ENCODE data around the gene ZFAND5. TPM values are rescaled to one million over a fixed set of nuclear protein-coding genes. Genes with fewer than 3 reads are reported as not detected.

Gene ZFAND5
- total and polyA plus RNA-seq, 2 of the 13 experiments (the other 11 are each of a cell fraction or from before 2014, with no cell fraction given) = 53.4 to 60.2 TPM

DNA sequence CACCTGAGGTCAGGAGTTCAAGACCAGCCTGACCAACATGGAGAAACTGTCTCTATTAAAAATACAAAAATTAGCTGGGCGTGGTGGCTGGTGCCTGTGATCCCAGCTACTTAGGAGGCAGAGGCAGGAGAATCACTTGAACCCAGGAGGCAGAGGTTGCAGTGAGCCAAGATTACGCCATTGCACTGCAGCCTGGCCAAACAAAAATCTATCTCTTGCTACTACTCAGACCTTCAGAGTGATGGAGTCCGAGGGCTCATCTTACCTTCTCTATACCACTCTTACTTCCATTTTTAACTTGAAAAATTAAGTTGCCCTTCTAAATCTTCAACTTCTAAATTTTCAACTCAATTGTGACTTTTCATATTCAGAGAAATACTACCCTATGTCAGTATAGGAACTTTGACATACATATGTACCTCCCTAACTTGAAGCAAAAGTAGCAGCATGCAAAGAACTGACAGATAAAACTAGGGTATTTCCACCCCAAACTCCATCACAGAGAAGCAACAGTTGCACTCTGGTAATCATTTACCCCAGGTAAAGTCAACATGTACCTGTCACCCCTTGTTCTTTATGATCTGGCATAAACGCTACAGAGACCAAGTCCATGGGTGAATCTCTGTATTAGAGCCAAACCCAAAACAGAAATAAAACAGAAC is 11.4 kb downstream of the ZFAND5 start (continued):
- no peak for TF ChIP-seq GABPA (IDR thresholded peaks at IDR 0.05; ENCODE audit: low read depth, low read length)
- no peak for TF ChIP-seq GABPA (CRISPR knock-in tag; IDR thresholded peaks at IDR 0.05; ENCODE audit: low read depth)
- TF ChIP-seq, protein P1, sequence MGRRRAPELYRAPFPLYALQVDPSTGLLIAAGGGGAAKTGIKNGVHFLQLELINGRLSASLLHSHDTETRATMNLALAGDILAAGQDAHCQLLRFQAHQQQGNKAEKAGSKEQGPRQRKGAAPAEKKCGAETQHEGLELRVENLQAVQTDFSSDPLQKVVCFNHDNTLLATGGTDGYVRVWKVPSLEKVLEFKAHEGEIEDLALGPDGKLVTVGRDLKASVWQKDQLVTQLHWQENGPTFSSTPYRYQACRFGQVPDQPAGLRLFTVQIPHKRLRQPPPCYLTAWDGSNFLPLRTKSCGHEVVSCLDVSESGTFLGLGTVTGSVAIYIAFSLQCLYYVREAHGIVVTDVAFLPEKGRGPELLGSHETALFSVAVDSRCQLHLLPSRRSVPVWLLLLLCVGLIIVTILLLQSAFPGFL (CRISPR knock-in tag; IDR thresholded peaks at IDR 0.05) = no peak
- no peak for TF ChIP-seq ZKSCAN5 (CRISPR knock-in tag; IDR thresholded peaks at IDR 0.05)
- no peak for TF ChIP-seq ZFAT (CRISPR knock-in tag; conservative IDR thresholded peaks at IDR 0.05)
- no peak for TF ChIP-seq KLF13 (CRISPR knock-in tag; IDR thresholded peaks at IDR 0.05)
- no peak for TF ChIP-seq ZNF30 (CRISPR knock-in tag; IDR thresholded peaks at IDR 0.05)
- no peak for TF ChIP-seq FOXK1 (CRISPR knock-in tag; IDR thresholded peaks at IDR 0.05; ENCODE audit: borderline replicate concordance, low read depth)
- TF ChIP-seq, protein P2, sequence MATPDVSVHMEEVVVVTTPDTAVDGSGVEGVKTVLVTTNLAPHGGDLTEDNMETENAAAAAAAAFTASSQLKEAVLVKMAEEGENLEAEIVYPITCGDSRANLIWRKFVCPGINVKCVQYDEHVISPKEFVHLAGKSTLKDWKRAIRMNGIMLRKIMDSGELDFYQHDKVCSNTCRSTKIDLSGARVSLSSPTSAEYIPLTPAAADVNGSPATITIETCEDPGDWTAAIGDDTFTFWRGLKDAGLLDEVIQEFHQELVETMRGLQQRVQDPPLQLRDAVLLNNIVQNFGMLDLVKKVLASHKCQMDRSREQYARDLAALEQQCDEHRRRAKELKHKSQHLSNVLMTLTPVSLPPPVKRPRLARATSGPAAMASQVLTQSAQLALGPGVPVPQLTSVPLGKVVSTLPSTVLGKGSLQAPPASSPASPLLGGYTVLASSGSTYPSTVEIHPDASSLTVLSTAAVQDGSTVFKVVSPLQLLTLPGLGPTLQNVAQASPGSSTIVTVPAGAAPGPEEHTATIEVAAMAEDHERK (CRISPR knock-in tag; IDR thresholded peaks at IDR 0.05; ENCODE audit: low read depth) = no peak
- TF ChIP-seq ZNF441 (CRISPR knock-in tag; IDR thresholded peaks at IDR 0.05; ENCODE audit: borderline replicate concordance) = no peak
- TF ChIP-seq, protein P3, sequence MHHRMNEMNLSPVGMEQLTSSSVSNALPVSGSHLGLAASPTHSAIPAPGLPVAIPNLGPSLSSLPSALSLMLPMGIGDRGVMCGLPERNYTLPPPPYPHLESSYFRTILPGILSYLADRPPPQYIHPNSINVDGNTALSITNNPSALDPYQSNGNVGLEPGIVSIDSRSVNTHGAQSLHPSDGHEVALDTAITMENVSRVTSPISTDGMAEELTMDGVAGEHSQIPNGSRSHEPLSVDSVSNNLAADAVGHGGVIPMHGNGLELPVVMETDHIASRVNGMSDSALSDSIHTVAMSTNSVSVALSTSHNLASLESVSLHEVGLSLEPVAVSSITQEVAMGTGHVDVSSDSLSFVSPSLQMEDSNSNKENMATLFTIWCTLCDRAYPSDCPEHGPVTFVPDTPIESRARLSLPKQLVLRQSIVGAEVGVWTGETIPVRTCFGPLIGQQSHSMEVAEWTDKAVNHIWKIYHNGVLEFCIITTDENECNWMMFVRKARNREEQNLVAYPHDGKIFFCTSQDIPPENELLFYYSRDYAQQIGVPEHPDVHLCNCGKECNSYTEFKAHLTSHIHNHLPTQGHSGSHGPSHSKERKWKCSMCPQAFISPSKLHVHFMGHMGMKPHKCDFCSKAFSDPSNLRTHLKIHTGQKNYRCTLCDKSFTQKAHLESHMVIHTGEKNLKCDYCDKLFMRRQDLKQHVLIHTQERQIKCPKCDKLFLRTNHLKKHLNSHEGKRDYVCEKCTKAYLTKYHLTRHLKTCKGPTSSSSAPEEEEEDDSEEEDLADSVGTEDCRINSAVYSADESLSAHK (CRISPR knock-in tag; IDR thresholded peaks at IDR 0.05; ENCODE audit: borderline replicate concordance) = no peak
- no peak for TF ChIP-seq ZNF12 (CRISPR knock-in tag; IDR thresholded peaks at IDR 0.05)
- TF ChIP-seq NR3C1 (CRISPR knock-in tag; IDR thresholded peaks at IDR 0.05) = no peak
- no peak for TF ChIP-seq SMARCC2 (IDR thresholded peaks at IDR 0.05)
- TF ChIP-seq, protein P4, sequence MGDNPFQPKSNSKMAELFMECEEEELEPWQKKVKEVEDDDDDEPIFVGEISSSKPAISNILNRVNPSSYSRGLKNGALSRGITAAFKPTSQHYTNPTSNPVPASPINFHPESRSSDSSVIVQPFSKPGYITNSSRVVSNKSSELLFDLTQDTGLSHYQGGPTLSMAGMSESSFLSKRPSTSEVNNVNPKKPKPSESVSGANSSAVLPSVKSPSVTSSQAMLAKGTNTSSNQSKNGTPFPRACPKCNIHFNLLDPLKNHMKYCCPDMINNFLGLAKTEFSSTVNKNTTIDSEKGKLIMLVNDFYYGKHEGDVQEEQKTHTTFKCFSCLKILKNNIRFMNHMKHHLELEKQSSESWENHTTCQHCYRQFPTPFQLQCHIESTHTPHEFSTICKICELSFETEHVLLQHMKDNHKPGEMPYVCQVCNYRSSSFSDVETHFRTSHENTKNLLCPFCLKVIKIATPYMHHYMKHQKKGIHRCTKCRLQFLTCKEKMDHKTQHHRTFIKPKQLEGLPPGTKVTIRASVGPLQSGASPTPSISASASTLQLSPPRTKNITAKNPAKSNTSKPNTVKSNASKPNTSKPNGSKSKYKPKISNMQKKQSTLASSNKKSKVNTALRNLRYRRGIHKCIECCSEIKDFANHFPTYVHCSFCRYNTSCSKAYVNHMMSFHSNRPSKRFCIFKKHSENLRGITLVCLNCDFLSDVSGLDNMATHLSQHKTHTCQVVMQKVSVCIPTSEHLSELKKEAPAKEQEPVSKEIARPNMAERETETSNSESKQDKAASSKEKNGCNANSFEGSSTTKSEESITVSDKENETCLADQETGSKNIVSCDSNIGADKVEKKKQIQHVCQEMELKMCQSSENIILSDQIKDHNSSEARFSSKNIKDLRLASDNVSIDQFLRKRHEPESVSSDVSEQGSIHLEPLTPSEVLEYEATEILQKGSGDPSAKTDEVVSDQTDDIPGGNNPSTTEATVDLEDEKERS (CRISPR knock-in tag; IDR thresholded peaks at IDR 0.05) = no peak
- TF ChIP-seq, protein P5, sequence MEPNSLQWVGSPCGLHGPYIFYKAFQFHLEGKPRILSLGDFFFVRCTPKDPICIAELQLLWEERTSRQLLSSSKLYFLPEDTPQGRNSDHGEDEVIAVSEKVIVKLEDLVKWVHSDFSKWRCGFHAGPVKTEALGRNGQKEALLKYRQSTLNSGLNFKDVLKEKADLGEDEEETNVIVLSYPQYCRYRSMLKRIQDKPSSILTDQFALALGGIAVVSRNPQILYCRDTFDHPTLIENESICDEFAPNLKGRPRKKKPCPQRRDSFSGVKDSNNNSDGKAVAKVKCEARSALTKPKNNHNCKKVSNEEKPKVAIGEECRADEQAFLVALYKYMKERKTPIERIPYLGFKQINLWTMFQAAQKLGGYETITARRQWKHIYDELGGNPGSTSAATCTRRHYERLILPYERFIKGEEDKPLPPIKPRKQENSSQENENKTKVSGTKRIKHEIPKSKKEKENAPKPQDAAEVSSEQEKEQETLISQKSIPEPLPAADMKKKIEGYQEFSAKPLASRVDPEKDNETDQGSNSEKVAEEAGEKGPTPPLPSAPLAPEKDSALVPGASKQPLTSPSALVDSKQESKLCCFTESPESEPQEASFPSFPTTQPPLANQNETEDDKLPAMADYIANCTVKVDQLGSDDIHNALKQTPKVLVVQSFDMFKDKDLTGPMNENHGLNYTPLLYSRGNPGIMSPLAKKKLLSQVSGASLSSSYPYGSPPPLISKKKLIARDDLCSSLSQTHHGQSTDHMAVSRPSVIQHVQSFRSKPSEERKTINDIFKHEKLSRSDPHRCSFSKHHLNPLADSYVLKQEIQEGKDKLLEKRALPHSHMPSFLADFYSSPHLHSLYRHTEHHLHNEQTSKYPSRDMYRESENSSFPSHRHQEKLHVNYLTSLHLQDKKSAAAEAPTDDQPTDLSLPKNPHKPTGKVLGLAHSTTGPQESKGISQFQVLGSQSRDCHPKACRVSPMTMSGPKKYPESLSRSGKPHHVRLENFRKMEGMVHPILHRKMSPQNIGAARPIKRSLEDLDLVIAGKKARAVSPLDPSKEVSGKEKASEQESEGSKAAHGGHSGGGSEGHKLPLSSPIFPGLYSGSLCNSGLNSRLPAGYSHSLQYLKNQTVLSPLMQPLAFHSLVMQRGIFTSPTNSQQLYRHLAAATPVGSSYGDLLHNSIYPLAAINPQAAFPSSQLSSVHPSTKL (CRISPR knock-in tag; IDR thresholded peaks at IDR 0.05) = no peak
- no peak for TF ChIP-seq ZNF775 (CRISPR knock-in tag; IDR thresholded peaks at IDR 0.05; ENCODE audit: borderline replicate concordance)
- no peak for TF ChIP-seq HMG20B (CRISPR knock-in tag; conservative IDR thresholded peaks at IDR 0.05)

Measured in HepG2 (cell line).